Smooth muscle cell (in vitro differentiated cells): ENCODE measurements around the gene MYF6. TPM values are rescaled to one million over a fixed set of nuclear protein-coding genes. Genes with fewer than 3 reads are reported as not detected.

Experiments used
- DNase-seq: peaks from one replicate; lab custom pipeline; 2025; ENCODE audit not compliant: unreplicated experiment; lab: John Stamatoyannopoulos, UW
- H2AFZ ChIP-seq: fragments of 200-600 bp; sonication (generic); 2 replicates; pipeline ENCODE4 v1.6.0; 2016; ENCODE audit warnings: antibody characterized with exemption, low read depth, mild to moderate bottlenecking
- H3F3A ChIP-seq: fragments of 200-600 bp; sonication (generic); 2 replicates; pipeline ENCODE4 v1.6.0; 2017; ENCODE audit warnings: antibody characterized with exemption, low read depth
- H3K27ac ChIP-seq: fragments of 200-600 bp; sonication (generic); 2 replicates; pipeline ENCODE4 v1.5.1; 2016; ENCODE audit warnings: low read depth, mild to moderate bottlenecking
- H3K27me3 ChIP-seq: fragments of 200-600 bp; sonication (generic); 2 replicates; pipeline ENCODE4 v1.6.1; 2016; ENCODE audit warnings: low read depth, mild to moderate bottlenecking
- H3K36me3 ChIP-seq: fragments of 200-600 bp; sonication (generic); 2 replicates; pipeline ENCODE4 v1.5.1; 2016; ENCODE audit warnings: low read depth
- H3K4me1 ChIP-seq: fragments of 200-600 bp; sonication (generic); 2 replicates; pipeline ENCODE4 v1.5.1; 2016; ENCODE audit warnings: low read depth
- H3K4me2 ChIP-seq: fragments of 200-600 bp; sonication (generic); 2 replicates; pipeline ENCODE4 v1.6.0; 2016; ENCODE audit warnings: mild to moderate bottlenecking
- H3K4me3 ChIP-seq: fragments of 200-600 bp; sonication (generic); 2 replicates; pipeline ENCODE4 v1.5.1; 2016; ENCODE audit warnings: mild to moderate bottlenecking
- H3K79me2 ChIP-seq: fragments of 200-600 bp; sonication (generic); 2 replicates; pipeline ENCODE4 v1.6.0; 2016; ENCODE audit warnings: low read depth, mild to moderate bottlenecking
- H3K9ac ChIP-seq: fragments of 200-600 bp; sonication (generic); 2 replicates; pipeline ENCODE4 v1.6.0; 2016; ENCODE audit warnings: low read depth
- H3K9me3 ChIP-seq: fragments of 200-600 bp; sonication (generic); replicated peaks from 2 replicates; pipeline ENCODE4 v1.5.1; 2016; ENCODE audit warnings: low read depth
- H4K20me1 ChIP-seq: fragments of 200-600 bp; sonication (generic); 2 replicates; pipeline ENCODE4 v1.6.0; 2016; ENCODE audit warnings: low read depth
- WGBS: methylation state at CpG from one replicate; pipeline ENCODE4 v1.1.7; 2016; ENCODE audit warnings: low lambda C conversion rate; 5-methylcytosine and 5-hydroxymethylcytosine counted together
- polyA plus RNA-seq: library from polyadenylated mRNA; unstranded; fragments of >200 nt; fragmentation: Nextera tagmentation; extraction: Ambion mirVana; gene quantifications from 2 replicates; pipeline ENCODE4 v1.2.1, GENCODE V29; 2016
- total RNA-seq: library from RNA; depleted of rRNA; stranded (reverse); fragments of >200 nt; gene quantifications from 2 replicates; pipeline ENCODE4 v1.2.3, GENCODE V29; 2014
- TF ChIP-seq, protein P1 (sequence below): fragments of 200-600 bp; sonication (generic); IDR thresholded peaks from 2 replicates; pipeline ENCODE4 v1.5.1; 2017; ENCODE audit warnings: borderline replicate concordance, mild to moderate bottlenecking, antibody characterized with exemption; ENCODE audit not compliant: insufficient read depth, poor library complexity, severe bottlenecking

Gene MYF6
- total and polyA plus RNA-seq, 2 experiments from 2014 or later = not detected

DNA sequence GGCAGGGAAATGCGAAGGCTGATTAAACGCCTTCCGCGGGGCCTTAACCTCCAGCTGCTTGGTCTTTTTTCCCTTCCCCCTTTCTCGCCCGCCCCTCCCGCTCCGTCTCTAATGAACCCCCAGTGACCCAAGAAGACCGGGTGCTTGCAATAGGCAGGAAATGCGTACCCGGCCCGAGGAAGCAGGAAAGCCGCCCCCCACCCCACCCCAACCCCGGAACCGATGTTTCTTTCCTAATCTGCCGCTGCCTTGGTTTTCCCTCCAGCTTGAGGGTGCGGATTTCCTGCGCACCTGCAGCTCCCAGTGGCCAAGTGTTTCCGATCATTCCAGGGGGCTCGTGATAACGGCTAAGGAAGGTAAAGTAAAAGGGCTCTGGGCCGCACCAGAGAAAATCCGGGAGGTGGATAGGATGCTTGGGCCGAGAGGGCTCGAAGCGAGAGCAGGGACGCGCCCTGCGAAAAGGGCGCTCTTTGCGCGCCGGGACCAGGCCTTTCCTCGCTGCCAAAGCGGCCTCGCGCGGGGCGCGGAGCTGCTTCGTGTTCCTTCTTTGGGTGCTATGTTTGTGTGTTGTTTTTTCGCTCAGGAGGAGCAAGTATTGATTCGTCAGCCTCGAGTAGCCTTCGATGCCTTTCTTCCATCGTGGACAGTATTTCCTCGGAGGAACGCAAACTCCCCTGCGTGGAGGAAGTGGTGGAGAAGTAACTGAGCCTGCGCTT lies 983 bp downstream of the MYF6 start:
- Histone ChIP-seq H4K20me1 (no peaks in the 10 kb centered on the region), H3K9ac (no peak overlapping the region), H3K4me1 (peaks cover 9% of the 10 kb centered on the region), H3F3A (no peaks in the 10 kb centered on the region), H3K4me3 (peak overlapping the region; percentile 36), H3K36me3 (no peaks in the 10 kb centered on the region), H3K27me3 (peaks cover 66% of the 10 kb centered on the region), H3K79me2 (no peaks in the 10 kb centered on the region), H3K27ac (no peak overlapping the region), H2AFZ (peak overlapping the region; percentile 83), H3K9me3 (no peaks in the 10 kb centered on the region), H3K4me2 (peak overlapping the region; percentile 85)
- TF ChIP-seq, protein P1, sequence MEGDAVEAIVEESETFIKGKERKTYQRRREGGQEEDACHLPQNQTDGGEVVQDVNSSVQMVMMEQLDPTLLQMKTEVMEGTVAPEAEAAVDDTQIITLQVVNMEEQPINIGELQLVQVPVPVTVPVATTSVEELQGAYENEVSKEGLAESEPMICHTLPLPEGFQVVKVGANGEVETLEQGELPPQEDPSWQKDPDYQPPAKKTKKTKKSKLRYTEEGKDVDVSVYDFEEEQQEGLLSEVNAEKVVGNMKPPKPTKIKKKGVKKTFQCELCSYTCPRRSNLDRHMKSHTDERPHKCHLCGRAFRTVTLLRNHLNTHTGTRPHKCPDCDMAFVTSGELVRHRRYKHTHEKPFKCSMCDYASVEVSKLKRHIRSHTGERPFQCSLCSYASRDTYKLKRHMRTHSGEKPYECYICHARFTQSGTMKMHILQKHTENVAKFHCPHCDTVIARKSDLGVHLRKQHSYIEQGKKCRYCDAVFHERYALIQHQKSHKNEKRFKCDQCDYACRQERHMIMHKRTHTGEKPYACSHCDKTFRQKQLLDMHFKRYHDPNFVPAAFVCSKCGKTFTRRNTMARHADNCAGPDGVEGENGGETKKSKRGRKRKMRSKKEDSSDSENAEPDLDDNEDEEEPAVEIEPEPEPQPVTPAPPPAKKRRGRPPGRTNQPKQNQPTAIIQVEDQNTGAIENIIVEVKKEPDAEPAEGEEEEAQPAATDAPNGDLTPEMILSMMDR = no peak
- WGBS = 4% methylated on average over 49 of the region's 50 CpGs
- DNase-seq = no peak

DNA sequence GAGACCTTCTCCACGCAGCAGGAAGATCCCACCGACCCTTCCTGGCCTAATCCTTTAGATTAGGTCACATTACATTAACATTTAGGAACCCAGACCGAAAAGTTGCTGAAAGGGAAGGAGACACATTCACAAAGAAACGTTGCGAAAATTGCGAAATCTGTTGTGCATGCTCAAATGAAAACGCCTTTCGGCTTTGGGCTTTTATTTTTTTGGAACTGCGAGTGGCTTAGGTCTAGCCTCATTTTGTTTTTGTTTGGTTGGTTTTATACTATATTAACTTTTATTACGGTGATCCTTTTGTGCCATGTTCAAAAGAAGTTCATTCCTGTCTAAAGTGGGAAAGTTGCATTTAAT lies 1.5 kb downstream of the MYF6 start:
- H2AFZ ChIP-seq = peak overlapping the region; percentile 83
- DNase-seq = no peak
- no peak overlapping the region for H3K9ac ChIP-seq
- H3K4me1 ChIP-seq = peaks cover 4% of the 10 kb centered on the region
- H3K4me2 ChIP-seq = peak overlapping the region; percentile 85
- no peaks in the 10 kb centered on the region for H3K9me3 ChIP-seq
- no peaks in the 10 kb centered on the region for H4K20me1 ChIP-seq
- H3K27ac ChIP-seq = no peak overlapping the region
- peaks cover 71% of the 10 kb centered on the region for H3K27me3 ChIP-seq
- no peaks in the 10 kb centered on the region for H3K36me3 ChIP-seq
- TF ChIP-seq, protein P1 = no peak
- H3K4me3 ChIP-seq = peak overlapping the region; percentile 36
- 31% methylated on average over 10 of the region's 10 CpGs for WGBS
- no peaks in the 10 kb centered on the region for H3F3A ChIP-seq
- H3K79me2 ChIP-seq = no peaks in the 10 kb centered on the region

DNA sequence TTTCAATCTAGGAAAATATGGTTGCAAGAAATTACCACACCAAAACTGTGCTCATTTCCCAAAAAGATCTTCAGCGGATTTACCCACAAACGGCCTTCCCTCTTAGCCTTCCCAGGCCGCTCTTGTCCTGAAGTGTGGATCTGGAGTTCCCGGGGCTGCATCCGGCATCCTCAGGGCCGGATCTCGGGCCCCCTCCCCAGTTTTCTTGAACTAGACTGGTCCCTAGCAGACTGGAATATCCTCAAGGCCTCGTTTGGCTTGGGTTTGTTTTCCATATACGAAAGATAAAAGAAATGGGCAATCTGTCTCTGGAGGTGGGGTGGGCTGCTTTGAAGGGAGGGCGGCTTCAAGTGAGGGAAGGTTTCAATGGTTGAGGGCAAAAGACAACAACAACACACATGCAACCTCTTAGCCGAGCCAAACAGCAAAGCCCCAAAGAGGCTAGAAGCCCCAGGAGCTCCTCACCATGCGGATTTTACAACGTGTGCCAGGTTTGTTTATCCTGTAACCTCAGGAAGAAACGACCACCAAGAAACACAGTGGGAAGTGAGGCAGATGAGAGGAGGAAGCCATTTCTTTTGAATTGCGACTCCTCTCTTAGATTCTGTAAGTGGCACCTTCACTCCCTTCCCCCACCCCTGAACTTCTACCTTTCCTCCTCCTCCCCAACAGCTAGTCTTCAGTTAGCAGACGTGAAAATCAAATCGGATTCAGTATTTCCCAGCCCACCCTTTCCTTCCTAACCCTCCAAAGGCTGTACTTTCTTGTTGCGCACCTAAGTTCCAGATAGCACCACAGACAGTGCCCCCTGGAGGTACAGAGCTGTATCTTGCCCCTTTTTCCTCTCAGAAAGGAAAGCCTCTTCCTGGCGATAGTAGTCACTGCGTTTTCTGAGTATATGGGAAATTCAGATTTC lies 2.6 kb downstream of the MYF6 start:
- WGBS = 48% methylated on average over 20 of the region's 20 CpGs
- no peak for DNase-seq
- H3K4me3 ChIP-seq = no peak overlapping the region
- no peak overlapping the region for H3K9ac ChIP-seq
- H3K4me1 ChIP-seq = peaks cover 11% of the 10 kb centered on the region
- H3K79me2 ChIP-seq = no peaks in the 10 kb centered on the region
- no peak overlapping the region for H2AFZ ChIP-seq
- no peaks in the 10 kb centered on the region for H4K20me1 ChIP-seq
- TF ChIP-seq, protein P1 = peak; percentile 48
- no peak overlapping the region for H3K4me2 ChIP-seq
- peaks cover 82% of the 10 kb centered on the region for H3K27me3 ChIP-seq
- no peaks in the 10 kb centered on the region for H3K36me3 ChIP-seq
- H3F3A ChIP-seq = no peaks in the 10 kb centered on the region
- H3K27ac ChIP-seq = no peak overlapping the region
- H3K9me3 ChIP-seq = no peaks in the 10 kb centered on the region
